DND-41 (cell line): ENCODE data around the gene STRN.

Experiments used
- CTCF ChIP-seq: IDR thresholded peaks from 2 replicates; pipeline ENCODE4 v1.5.1; 2012; ENCODE audit warnings: borderline replicate concordance, low read length, moderate library complexity, mild to moderate bottlenecking; ENCODE audit not compliant: poor library complexity, severe bottlenecking; ENCODE audit errors: extremely low read depth
- EZH2 ChIP-seq: IDR thresholded peaks from 3 replicates; pipeline ENCODE4 v1.6.1; 2012; ENCODE audit warnings: borderline replicate concordance, low read depth, mild to moderate bottlenecking, moderate library complexity, low read length, inconsistent platforms; ENCODE audit not compliant: severe bottlenecking

- TF ChIP-seq CTCF, result no peak
- no peak for TF ChIP-seq EZH2
These were observed 476 bp downstream of the STRN start for GRCh38 chr2:36965751-36966369.
